Stimulated activated CD8-positive, alpha-beta memory T cell treated with anti-CD3 and anti-CD28 coated beads, Interleukin-7, amount 100 ng/mL, for 4 hours (primary cell): Measurements from ENCODE around the gene RNF6.

Source experiments
- DNase-seq, 2 donors: peaks; one replicate each; pipeline ENCODE4 v3.0.0-alpha.2; 2020; ENCODE audit warnings: low read depth in 2 of 2

RNF6 gene

GRCh38 chr13:26225896-26226617 is 3.9 kb upstream of the RNF6 start:
- DNase-seq = no peak

- no peak for DNase-seq
These were observed 469 bp upstream of the RNF6 start for GRCh38 chr13:26222520-26223046.

GRCh38 chr13:26221399-26221720 is 754 bp downstream of the RNF6 start:
- no peak for DNase-seq

GRCh38 chr13:26220575-26220974 is 1.5 kb downstream of the RNF6 start:
- DNase-seq = no peak

GRCh38 chr13:26219726-26220125 is 2.4 kb downstream of the RNF6 start:
- DNase-seq = no peak

GRCh38 chr13:26216042-26216441 is 6.1 kb downstream of the RNF6 start:
- DNase-seq = no peak

- no peak for DNase-seq
These were observed 8.1 kb downstream of the RNF6 start for GRCh38 chr13:26213982-26214381.

GRCh38 chr13:26213345-26213744 is 8.8 kb downstream of the RNF6 start:
- DNase-seq = no peak

GRCh38 chr13:26208287-26208686 is 13.8 kb downstream of the RNF6 start:
- DNase-seq = no peak

- DNase-seq = no peak
These were observed 19.6 kb downstream of the RNF6 start for GRCh38 chr13:26202365-26202972.

- DNase-seq = no peak
These were observed 21.3 kb downstream of the RNF6 start for GRCh38 chr13:26200811-26201210.

GRCh38 chr13:26198116-26198515 is 24.0 kb downstream of the RNF6 start:
- no peak for DNase-seq

GRCh38 chr13:26197298-26197697 is 24.8 kb downstream of the RNF6 start:
- no peak for DNase-seq

GRCh38 chr13:26186995-26187394 is 35.1 kb downstream of the RNF6 start:
- DNase-seq = no peak

GRCh38 chr13:26186118-26186870 is 35.8 kb downstream of the RNF6 start:
- DNase-seq = peak; percentile 75 to 88

- no peak for DNase-seq
These were observed 36.4 kb downstream of the RNF6 start for GRCh38 chr13:26185720-26186117.

- peak; percentile 38 to 51 for DNase-seq
These were observed 37.3 kb downstream of the RNF6 start for GRCh38 chr13:26184791-26185250.

- no peak for DNase-seq
These were observed 38.7 kb downstream of the RNF6 start for GRCh38 chr13:26183416-26183815.

GRCh38 chr13:26179344-26179743 is 42.8 kb downstream of the RNF6 start:
- DNase-seq = no peak

- no peak for DNase-seq
These were observed 53.3 kb downstream of the RNF6 start for GRCh38 chr13:26168835-26169234.

- DNase-seq = no peak
These were observed 53.8 kb downstream of the RNF6 start for GRCh38 chr13:26168237-26168814.

- DNase-seq = no peak
These were observed 58.3 kb downstream of the RNF6 start for GRCh38 chr13:26163812-26164211.
